HG03469 (cell line): ENCODE measurements around the gene ADK.

Source experiments
- ATAC-seq: cut with Tn5 transposase; IDR thresholded peaks from one replicate; pipeline ENCODE4 v1.9.1; 2021; ENCODE audit warnings: mild to moderate bottlenecking, moderate library complexity, moderate number of reproducible peaks; ENCODE audit not compliant: unreplicated experiment

ADK gene

GRCh38 chr10:74231375-74231774, 80.4 kb downstream of the ADK start:
- ATAC-seq: no peak

- no peak for ATAC-seq
Measured at GRCh38 chr10:74233281-74233680, 82.3 kb downstream of the ADK start.

DNA sequence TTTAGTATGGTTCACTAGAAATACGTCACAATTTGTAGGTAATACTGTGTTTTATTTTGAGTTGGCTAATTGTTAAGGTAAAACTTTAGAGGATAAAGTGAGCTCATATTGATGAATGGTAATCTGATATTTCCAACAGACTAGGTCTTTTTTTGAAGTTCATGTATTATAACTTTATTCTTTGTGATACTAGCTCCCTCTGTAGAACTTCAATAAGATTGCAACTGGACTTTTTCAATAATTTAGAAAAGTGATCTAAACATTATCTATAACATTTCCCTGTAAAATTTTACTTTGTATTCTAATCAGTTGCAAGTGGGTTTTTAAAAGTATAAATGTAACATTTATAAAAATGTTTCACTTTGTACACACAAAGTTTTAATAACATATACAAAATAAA, 83.5 kb downstream of the ADK start:
- ATAC-seq: no peak

- no peak for ATAC-seq
Measured at GRCh38 chr10:74238031-74238431, 87.0 kb downstream of the ADK start.

DNA sequence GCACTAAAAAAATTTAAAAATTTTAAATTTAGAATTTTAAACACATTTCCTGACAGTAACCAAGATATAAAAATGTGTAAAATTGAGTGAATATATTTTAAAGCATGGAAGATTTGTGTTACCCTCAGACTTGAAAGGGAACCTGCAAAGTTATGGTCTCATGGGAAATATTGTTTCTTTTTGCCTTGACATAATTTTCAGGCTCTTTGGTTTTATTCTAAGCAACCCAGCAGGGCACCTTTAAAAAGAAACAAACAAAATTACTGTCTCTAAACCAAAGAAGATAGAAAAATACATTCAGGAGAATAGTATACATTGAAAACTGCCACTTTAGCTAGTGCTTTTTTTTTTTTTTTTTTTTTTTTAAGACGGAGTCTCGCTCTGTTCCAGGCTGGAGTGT, 87.5 kb downstream of the ADK start:
- ATAC-seq: no peak

DNA sequence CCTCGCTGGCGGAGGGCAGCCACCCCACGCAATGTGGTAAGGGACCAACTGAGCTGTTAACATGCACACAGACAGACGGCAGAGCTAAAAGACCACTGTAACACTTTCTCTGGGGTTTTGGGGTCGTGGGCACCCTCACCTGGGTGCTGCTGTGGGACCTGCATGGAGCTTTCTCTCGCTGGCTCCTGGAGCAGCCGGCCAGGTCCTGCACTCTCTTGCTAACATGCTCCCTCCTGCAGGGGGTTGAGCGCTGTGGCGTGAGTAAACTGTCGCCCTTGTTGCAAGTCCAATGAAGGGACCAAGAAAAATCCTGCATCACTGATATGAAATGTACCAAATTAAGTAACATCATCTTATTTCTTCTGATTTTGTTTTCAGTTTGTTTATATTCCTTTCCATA, 92.0 kb downstream of the ADK start:
- no peak for ATAC-seq

- ATAC-seq: no peak
Measured at GRCh38 chr10:74244097-74244685, 93.2 kb downstream of the ADK start.

DNA sequence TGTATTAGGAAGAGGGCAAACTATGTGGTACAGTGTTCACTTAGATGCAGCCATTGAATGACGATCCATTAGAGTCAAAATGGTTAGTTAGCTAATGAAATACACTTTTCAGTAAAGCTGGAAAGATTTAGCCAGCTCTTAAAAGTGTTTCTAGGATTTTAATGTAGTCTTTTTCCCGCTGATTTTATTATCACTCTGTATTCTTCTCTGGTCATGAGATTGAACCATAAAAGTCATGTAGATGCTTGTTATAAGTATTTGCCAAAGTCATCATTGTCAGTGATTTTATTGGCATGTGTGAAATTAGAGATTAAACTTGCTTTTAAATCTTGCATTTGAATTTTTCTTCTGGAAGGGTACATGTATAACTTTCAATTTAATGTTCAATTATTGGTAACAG, 93.8 kb downstream of the ADK start:
- ATAC-seq: no peak

DNA sequence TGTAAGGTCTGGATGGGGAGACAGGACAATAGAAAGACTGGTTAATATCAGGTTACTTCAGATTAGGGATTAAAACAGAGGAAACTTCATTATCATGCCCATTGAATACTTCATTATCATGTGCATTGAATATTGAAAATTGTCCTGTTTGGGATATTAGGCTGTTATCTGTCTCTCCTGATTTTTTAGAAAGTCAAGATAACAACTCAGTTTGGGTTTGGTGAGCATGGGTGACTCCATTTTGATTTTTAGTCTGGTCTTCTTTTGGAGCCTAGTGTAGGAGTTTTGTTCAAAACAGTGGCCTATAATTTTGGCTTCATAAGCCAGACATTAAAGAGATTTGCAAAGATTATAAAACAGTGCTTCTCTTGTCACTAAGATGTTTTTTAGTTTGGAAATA, 95.5 kb downstream of the ADK start:
- ATAC-seq: no peak

- no peak for ATAC-seq
Measured at GRCh38 chr10:74249865-74250264, 98.8 kb downstream of the ADK start.

GRCh38 chr10:74255214-74255613, 104.2 kb downstream of the ADK start:
- ATAC-seq: no peak

GRCh38 chr10:74255888-74256357, 104.9 kb downstream of the ADK start:
- no peak for ATAC-seq

DNA sequence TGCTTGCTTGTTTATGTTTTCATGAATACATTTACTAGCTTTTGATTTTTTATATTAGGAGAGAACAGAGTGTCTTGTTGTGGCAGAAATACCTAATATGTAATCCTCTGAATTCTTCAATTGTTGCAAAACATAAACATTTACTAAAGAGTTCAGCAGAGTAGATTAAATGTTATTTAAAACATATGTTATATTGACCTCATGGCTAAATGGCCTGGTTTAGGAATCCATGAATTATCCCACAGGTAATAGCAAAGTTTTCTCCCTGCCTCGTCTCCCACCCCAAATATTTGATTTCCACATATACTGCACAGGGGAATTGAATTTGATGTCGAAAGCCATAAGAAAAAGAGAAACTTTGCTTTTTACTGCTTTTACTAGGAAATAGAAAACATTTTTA, 111.8 kb downstream of the ADK start:
- no peak for ATAC-seq

GRCh38 chr10:74263996-74264395, 113.0 kb downstream of the ADK start:
- no peak for ATAC-seq

GRCh38 chr10:74272288-74272687, 121.3 kb downstream of the ADK start:
- no peak for ATAC-seq

DNA sequence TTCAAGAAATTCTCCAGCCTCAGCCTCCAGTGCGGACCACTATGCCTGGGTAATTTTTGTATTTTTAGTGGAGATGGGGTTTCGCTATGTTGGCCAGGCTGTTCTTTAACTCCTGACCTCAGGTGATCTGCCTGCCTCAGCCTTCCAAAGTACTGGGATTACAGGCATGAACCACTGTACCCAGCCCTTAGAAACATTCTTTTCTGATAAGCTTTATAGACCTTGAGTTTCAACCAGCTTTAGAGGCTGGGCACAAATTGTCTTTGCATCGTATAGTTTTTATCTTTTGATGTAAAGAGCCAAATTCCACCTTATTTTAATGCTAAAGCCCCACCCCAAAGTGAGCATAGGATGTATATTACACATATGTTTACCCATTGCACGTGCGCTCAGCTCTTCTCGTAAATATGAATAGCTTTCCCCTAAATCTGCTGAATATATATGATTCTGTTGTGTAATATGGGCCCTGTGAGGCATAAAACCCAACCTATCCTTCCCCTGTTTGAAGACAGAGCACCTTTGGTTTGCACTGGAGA, 124.8 kb downstream of the ADK start:
- ATAC-seq: no peak

DNA sequence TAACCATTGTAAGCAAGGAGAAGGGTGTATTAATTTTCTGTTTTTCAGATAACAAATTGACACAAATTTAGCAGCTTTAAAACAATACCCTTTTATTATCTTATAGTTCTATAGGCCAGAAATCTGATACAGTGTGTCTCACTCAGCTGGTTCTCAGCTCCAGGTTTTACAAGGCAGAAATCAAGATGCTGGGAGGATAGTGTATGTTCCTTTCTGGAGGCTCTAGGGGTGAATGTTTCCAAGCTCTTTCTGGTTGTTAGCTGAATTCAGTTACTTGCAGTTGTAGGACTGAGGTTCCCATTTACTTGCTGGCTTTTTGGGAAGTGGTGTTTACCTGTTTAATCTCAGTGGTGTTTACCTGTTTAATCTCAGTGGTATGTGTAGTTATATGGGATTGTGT, 125.4 kb downstream of the ADK start:
- ATAC-seq: no peak

DNA sequence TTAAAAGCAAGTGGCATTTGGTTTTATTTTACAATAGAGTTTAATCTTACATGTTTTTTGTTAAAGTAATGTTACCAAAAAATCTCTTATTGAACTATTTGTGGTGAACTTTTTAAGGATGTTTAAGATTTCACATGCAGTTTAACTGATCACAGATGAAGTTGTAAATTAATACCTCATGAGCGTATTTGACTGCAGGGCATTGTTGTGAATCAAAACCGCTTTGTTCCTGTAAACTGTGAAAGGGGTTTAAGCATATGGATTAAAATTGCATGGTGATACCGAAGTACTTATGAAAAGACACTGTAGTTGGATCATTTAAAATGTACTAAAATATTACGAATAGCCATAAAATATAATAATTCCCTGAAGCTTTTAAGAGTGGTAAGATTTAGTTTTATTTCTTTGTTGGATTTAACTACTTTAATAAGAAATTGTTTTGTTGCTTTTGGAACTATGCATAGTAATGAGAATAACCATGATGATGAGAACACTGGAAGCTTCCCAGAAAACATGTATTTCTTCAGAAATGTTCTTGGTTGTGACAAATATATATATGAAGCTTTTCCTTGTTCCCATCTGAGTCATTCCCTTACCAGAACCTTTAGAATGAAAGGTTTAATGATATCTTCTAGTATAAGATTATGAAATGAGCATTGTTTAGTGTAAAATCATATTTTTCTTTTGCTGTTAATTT, 131.3 kb downstream of the ADK start:
- no peak for ATAC-seq

GRCh38 chr10:74282848-74283210, 131.8 kb downstream of the ADK start:
- ATAC-seq: no peak

DNA sequence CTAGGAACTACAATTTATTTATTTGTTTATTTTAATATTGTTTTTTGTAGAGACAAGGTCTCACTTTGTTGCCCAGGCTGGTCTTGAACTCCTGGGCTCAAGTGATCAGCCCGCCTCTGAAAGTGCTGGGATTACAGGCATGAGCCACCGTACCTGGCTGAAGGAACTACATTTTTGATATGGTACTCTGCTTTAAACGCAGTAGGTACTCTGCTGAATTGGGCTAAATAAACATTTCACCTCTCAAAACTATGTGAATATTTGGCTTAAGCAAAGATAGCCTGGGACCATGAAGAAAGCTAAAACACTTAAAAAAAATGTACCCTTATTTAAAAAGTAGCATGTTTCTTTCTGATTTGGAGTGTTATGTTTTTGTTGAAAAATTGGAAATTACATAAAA, 138.2 kb downstream of the ADK start:
- ATAC-seq: no peak

DNA sequence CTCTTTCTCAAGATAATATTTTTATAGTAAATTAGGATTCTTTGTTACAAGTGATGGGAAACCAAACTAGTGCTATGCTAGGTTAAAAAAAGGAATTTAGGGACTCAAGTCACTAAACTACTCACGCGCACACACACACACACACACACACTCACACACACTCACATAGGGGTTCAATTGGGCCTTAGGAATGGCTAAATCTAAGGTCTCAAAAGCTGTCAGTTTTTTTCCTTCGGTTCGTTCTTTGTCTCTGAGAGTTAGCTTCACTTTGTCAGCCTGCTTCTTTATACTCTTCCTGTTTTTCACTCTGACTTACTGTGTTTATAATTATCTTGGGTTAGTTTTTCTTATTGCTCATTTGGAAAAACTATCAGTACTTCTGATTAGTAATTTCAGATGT, 138.9 kb downstream of the ADK start:
- no peak for ATAC-seq

- ATAC-seq: no peak
Measured at GRCh38 chr10:74290708-74291107, 139.7 kb downstream of the ADK start.
